ENCODE results near the gene RPS13.
"Not testable (repeated sequence)": the region's sequence is repeated elsewhere in the genome, so short reads cannot be mapped to it uniquely, and the experiment has no call there.

RPS13 gene

DNA sequence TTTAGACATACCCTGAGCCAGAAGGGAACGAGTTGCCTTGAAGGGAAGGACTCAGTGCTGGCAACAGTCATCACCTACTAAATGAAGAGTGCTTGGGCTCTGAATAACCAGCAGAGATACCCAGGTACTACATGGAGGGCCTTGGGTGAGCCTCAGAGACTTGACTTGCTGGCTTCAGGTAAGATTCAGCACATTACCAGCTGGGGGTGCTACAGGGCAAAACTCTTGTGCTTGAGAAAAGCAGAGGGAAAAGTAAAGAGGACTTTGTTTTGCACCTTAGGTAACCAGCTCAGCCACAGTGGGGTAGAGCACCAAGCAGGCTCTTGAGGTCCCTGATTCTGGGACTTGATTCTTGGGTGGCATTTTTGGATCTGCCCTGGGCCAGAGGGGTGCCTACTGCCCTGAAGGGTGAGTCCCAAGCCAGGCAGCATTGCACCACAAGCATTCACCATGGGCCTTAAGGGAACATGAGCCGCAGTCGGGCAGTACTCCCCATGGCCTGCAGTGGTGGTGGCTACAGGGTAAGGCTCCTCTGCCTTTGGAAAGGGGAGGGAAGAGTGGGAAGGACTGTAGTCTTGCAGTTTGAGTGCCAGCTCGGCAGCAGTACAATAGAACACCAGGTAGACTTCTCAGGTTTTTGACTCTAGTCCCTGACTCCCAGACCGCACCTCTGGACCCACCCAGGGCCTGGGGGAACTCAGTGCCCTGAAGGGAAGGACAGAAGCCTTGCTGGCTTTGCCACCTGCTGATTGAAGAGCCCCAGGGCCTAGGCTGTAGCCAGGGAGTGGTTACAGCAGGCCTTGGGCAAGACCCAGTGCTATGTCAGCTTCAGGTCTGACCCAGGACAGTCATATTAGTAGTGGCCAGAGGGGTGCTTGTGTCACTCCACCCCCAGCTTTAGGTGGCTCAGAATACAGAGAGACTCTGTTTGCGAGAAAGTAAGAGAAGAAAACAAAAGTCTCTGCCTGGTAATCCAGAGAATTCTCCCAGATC is 40.5 kb downstream of the RPS13 start:
- DNase-seq (ENCODE audit: low spot score), result no peak

DNA sequence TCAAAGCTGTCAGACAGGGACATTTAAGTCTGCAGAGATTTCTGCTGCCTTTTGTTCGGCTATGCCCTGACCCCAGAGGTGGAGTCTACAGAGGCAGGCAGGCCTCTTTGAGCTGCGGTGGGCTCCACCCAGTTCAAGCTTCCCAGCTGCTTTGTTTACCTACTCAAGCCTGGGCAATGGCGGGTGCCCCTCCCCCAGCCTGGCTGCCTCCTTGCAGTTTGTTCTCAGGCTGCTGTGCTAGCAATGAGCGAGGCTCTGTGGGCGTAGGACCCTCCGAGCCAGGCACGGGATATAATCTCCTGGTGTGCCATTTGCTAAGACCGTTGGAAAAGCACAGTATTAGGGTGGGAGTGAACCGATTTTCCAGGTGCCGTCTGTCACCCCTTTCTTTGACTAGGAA is 43.4 kb downstream of the RPS13 start:
- not testable (repeated sequence) for DNase-seq (ENCODE audit: low spot score)

DNA sequence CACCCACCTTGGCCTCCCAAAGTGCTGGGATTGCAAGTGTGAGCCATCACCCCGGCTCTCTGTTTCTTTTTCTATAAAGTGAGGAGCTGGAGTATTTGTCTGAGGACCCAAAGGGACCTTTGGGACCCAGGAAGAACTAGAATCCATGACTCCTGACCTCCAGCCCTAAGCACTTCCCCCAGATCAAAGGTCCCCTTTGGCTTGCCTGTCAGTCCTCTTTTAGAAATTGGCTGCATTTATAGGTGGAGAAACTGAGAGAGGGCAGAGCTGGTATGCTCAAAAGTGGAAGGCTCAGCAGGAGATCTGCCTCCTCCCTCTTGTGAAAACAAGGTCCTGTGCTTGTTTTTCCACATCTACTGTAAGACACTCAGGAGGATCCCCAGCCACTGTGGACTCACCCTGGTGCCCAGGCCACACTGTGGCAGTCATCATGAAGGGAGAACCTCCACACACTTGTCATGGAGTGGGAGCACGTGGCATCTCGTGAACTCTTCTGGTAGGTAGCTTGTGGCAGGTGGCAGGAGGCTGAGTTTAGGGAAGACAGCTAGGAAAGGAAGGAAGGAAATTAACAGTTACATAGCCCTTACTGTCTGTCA is 50.9 kb downstream of the RPS13 start:
- no peak for DNase-seq (ENCODE audit: low spot score)

DNA sequence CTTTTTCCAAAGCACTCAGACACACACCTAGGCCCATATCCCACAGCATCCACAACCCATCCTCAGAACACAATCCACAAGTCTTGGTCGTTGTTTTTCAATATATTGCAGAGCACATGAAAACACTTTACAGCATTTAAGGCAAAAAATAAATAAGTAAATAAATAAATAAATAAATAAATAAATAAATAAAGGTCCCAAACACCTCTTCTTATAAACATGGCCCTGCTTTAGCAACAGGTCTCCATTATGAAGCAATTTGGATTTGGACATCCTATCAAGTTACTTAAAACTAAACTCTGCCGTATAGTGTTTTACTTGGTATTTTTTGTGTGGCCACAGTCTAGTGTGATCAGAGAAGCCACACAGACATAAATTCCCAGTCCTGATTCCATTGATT is 52.5 kb downstream of the RPS13 start:
- no peak for DNase-seq (ENCODE audit: low spot score)

All from germinal center (tissue), 1 donor.